Left renal pelvis (tissue), 4 donors: ENCODE measurements around the gene FER1L5. TPM values are rescaled to one million over a fixed set of nuclear protein-coding genes. Genes with fewer than 3 reads are reported as not detected.
"Not testable (repeated sequence)": the region's sequence is repeated elsewhere in the genome, so short reads cannot be mapped to it uniquely, and the experiment has no call there.

Source experiments
- DNase-seq, 4 donors: peaks; one replicate each; pipeline ENCODE4 v3.0.0-alpha.2; 2013; ENCODE audit warnings: low read depth in 4 of 4, low spot score in 3 of 4
- polyA plus RNA-seq, 4 donors: library from polyadenylated mRNA; unstranded; fragments of 120-200 nt; gene quantifications; one replicate each; pipeline ENCODE4 v1.2.1, GENCODE V29; 2013; ENCODE audit not compliant: insufficient read length in 4 of 4

FER1L5 gene
- polyA plus RNA-seq, 4 donors = 0.44 to 1.8 (median 1.0) TPM

- no peak for DNase-seq
Observed at GRCh38 chr2:96633641-96634040, 8.9 kb upstream of the FER1L5 start.

- DNase-seq = no peak
Observed at GRCh38 chr2:96636551-96637171, 5.9 kb upstream of the FER1L5 start.

GRCh38 chr2:96637385-96638143 is 5.0 kb upstream of the FER1L5 start:
- peak in 3 of 4 donors; percentile 31 to 52 (median 45) for DNase-seq

GRCh38 chr2:96638144-96639121 is 4.1 kb upstream of the FER1L5 start, which contains the start of gene KANSL3:
KANSL3 (minus strand) TSS chr2:96638312; CDS start chr2:96637135, 1,177 bp downstream.
- DNase-seq = peak; percentile 87 to 91 (median 88)

GRCh38 chr2:96647681-96648080 is 5.1 kb downstream of the FER1L5 start:
- DNase-seq = no peak

- DNase-seq = no peak
Observed at GRCh38 chr2:96648306-96648930, 5.9 kb downstream of the FER1L5 start.

- no peak for DNase-seq
Observed at GRCh38 chr2:96649342-96649741, 6.8 kb downstream of the FER1L5 start.

GRCh38 chr2:96651793-96652192 is 9.2 kb downstream of the FER1L5 start:
- no peak for DNase-seq

GRCh38 chr2:96654791-96655190 is 12.2 kb downstream of the FER1L5 start:
- not testable (repeated sequence) for DNase-seq

GRCh38 chr2:96655526-96655925 is 13.0 kb downstream of the FER1L5 start:
- DNase-seq = no peak

GRCh38 chr2:96656540-96656939 is 14.0 kb downstream of the FER1L5 start:
- no peak for DNase-seq

- no peak for DNase-seq
Observed at GRCh38 chr2:96661324-96661723, 18.8 kb downstream of the FER1L5 start.

GRCh38 chr2:96662360-96662759 is 19.8 kb downstream of the FER1L5 start:
- no peak for DNase-seq

GRCh38 chr2:96663177-96663576 is 20.6 kb downstream of the FER1L5 start:
- DNase-seq = no peak

- no peak for DNase-seq
Observed at GRCh38 chr2:96663829-96664228, 21.3 kb downstream of the FER1L5 start.

- DNase-seq = no peak
Observed at GRCh38 chr2:96664366-96664925, 21.9 kb downstream of the FER1L5 start.

GRCh38 chr2:96665083-96665569 is 22.6 kb downstream of the FER1L5 start:
- DNase-seq = no peak

- DNase-seq = not testable (repeated sequence)
Observed at GRCh38 chr2:96665717-96666116, 23.2 kb downstream of the FER1L5 start.

GRCh38 chr2:96668771-96669170 is 26.2 kb downstream of the FER1L5 start:
- no peak for DNase-seq
